GM18951 (cell line): ENCODE data around the gene EIF3A.

Experiments
- POLR2A ChIP-seq: IDR thresholded peaks from 4 replicates; pipeline ENCODE4 v1.6.1; 2011; ENCODE audit warnings: mild to moderate bottlenecking; ENCODE audit not compliant: insufficient read length, insufficient read depth; ENCODE audit errors: extremely low read depth
- in situ Hi-C: fragments of 300-500 bp; cut with MboI; formaldehyde crosslinking; loops from one replicate; pipeline ENCODE4 v1.12.0; 2022; ENCODE audit warnings: low sequenced_read_pairs, mixed read lengths, inconsistent platforms; ENCODE audit not compliant: unreplicated experiment

Gene EIF3A

GRCh38 chr10:119087271-119087882 lies 6.8 kb upstream of the EIF3A start:
- TF ChIP-seq POLR2A = no peak
- in situ Hi-C loops = no loop called here

DNA sequence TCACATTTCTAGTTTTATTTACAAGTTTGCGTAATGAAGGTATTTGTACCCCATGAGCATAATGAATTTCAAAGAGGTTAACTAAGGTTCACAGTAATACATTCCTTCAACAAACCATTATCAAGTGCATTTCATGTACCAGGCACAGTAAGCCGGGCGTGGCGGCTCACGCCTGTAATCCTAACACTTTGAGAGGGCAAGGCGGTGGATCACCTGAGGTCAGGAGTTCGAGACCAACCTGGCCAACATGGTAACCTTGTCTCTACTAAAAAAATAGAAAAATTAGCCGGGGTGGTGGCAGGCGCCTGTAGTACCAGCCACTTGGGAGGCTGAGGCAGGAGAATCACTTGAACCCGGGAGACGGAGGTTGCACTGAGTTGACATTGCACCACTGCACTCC lies 4.3 kb upstream of the EIF3A start:
- no peak for TF ChIP-seq POLR2A
- in situ Hi-C loops = no loop called here

- in situ Hi-C loops = no loop called here
- TF ChIP-seq POLR2A = no peak
Observed at GRCh38 chr10:119079599-119080520, 757 bp downstream of the EIF3A start.

- in situ Hi-C loops = no loop called here
- TF ChIP-seq POLR2A = no peak
Observed at GRCh38 chr10:119078422-119079179, 2.0 kb downstream of the EIF3A start.

DNA sequence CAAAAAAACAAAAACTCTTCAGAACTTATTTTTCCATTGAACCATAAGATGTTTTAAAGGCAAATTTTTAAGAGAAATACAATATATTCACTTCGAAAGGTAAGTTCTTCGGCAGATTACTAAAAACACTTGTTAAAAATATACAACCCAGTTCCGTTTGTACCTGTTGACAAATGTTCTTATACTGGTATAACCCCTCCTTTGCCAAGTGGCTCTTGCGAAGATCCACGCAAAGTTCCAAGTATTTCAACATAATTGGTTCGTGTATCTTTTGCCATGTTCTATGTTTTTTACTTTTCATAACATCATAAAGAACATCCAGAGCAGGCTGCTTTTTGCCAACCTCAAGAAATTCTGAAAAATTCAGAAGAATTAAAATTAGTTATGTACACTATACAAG lies 7.0 kb downstream of the EIF3A start:
- in situ Hi-C loops = no loop called here
- TF ChIP-seq POLR2A = no peak

- TF ChIP-seq POLR2A = no peak
- in situ Hi-C loops = no loop called here
Observed at GRCh38 chr10:119070395-119071165, 10.0 kb downstream of the EIF3A start.

DNA sequence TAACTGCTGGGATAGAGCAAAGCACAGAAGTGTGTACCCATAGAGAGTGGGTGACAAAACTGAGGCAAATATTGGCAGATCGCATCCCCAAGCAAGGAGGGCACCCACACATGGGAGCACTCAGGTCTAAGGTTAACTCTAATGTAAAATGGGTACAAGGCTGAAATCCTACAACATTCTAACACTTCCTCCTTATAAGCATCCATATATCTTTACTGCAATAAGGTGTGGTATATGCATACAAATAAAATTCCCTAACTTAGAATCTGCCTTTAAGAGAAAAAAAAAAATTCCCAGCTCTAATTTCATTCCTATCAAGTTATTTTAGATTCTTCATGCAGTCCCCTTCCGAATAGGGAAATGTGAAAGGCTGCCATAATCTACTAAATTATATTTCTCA lies 18.7 kb downstream of the EIF3A start:
- in situ Hi-C loops = no loop called here

DNA sequence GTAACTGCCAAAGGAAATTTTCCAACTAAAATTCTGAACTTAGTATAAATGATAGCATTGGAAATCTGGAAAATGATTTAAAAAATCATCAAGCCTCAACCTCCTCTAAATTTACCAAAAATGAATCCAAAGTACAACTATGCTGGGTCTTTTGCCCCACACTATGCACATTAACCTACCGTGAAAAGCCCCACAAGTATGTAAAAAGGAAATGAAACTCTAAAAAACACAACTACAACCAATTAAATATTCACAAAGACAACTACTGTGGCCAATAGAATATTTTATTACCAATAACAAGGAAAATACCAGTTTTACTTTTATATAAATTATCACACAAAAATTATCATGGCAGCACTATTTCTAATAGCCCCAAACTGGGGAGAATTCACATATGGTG lies 19.3 kb downstream of the EIF3A start:
- TF ChIP-seq POLR2A = no peak
- in situ Hi-C loops = no loop called here

More for the DNA sequence above, 18.7 kb downstream of the EIF3A start:
- no peak for TF ChIP-seq POLR2A

GRCh38 chr10:119060107-119060506 lies 20.5 kb downstream of the EIF3A start:
- TF ChIP-seq POLR2A = no peak
- in situ Hi-C loops = no loop called here

GRCh38 chr10:119059557-119059956 lies 21.1 kb downstream of the EIF3A start:
- no peak for TF ChIP-seq POLR2A
- in situ Hi-C loops = no loop called here

DNA sequence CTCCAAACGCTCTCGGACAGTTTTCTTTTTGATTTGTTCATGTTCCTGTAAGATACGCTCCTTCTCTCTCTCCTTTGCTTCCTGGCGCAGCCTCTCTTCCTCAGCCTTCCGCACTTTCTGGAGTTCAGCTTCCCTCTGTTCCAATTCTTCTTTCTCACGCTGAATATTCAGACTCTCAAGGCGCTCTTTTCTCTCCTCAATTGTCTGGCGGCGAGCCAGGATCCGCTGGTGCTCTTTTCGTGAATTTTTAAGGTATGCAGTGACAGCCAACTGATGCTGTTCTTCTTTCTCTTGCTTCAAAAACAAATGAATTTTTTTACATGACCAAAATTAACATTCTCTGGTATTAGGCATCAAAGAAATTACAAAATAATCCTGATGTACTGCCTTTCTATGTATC lies 22.6 kb downstream of the EIF3A start:
- no peak for TF ChIP-seq POLR2A
- in situ Hi-C loops = no loop called here

DNA sequence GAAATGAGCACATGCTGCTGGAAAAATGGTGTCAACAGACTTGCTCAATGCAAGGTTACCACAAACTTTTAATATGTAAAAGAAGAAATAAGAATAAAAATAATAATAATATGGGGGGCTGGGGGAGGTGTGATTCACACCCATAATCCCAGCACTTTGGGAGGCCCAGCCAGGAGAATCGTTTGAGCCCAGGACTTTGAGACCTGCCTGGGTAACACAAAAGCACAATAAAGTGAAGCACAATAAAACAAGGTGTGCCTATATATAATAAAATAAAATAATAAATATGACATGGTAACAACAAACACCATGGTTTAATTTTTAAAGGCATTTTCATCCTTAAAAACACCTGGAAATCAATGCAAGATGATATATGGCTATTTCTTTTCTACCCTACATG lies 25.1 kb downstream of the EIF3A start:
- in situ Hi-C loops = no loop called here
- TF ChIP-seq POLR2A = no peak

DNA sequence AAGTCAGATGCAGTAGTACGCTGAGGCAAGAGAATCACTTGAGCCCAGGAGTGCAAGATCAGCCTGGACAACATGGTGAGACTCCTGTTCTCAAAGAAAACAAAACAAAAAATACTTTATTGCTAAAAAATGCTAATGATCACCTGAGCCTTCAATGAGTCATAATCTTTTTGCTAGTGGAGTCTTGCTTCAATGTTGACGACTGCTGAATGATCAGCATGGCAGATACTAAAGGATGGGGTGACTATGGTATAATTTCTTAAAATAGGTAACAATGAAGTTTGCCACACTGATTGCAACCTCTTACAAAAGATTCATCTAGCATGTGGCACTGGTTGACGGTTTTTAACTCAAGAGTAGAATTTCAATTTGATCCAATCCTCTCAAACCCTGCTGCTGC lies 28.8 kb downstream of the EIF3A start:
- TF ChIP-seq POLR2A = no peak
- in situ Hi-C loops = no loop called here
